ENCODE measurements around the gene PRKAG2.

DNA sequence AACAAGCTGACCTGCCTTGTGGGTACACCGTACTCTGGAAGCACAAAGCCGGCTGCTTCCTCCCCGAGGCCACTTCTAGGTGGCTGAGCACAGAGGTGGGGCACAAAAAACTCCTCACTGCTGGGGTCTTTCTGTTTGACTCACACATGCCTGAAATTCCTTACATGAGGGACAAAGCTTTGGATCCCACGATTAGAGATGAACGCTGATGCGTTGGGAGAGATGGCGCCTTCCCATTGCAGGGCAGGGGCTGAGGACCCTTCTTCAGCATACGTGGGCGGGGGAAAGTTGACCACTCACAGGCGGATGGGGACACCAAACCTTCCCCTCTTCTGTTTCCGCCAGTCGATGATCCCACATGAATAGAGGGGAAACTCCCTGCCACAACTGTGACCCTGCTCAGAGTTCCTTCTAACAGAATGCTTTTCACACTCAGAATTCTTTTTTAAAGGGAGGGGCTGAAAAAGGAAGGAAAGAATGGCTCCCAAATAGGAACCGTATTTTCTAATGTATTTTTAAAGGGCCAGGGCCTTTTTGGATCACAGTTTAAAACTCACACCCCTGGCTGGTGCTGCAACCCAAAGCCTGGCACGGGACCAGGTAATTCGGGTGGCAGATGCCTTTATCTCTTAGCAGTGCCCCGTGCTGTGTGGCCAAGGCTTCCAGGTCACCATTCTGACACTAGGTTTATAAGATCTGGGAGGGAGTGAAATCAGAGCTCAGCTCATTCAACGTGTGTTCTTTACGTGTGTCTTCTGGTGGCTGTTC, 134.0 kb downstream of the PRKAG2 start:
- TF ChIP-seq CTCF (conservative IDR thresholded peaks at IDR 0.05 in 1 of 2, IDR thresholded peaks at IDR 0.05 in 1 of 2; ENCODE audit: extremely low read depth in 1 of 2, insufficient read depth in 1 of 2, low read depth in 1 of 2, low read length in 2 of 2) (no peak), EZH2 (IDR thresholded peaks at IDR 0.05; ENCODE audit: borderline replicate concordance, low read length) (no peak)

Measured in mammary epithelial cell (primary cell).